Testis (tissue), 3 donors: ENCODE results near the gene LGR5. TPM values are rescaled to one million over a fixed set of nuclear protein-coding genes. Genes with fewer than 3 reads are reported as not detected.

Source experiments
- DNase-seq: peaks from one replicate; pipeline ENCODE4 v3.0.0-alpha.2; 2019
- H3K27ac ChIP-seq, 2 donors: fragments of 200-600 bp; sonication (generic); one replicate each; pipeline ENCODE4 v1.5.1; 2019
- H3K27me3 ChIP-seq: fragments of 200-600 bp; sonication (generic); one replicate; pipeline ENCODE4 v1.5.1; 2019
- H3K36me3 ChIP-seq: fragments of 200-600 bp; sonication (generic); one replicate; pipeline ENCODE4 v1.5.1; 2017; ENCODE audit warnings: low read depth; ENCODE audit errors: missing control alignments
- H3K4me1 ChIP-seq: fragments of 200-600 bp; sonication (generic); one replicate; pipeline ENCODE4 v1.5.1; 2019
- H3K4me3 ChIP-seq, 2 donors: fragments of 200-600 bp; sonication (generic); one replicate each; pipeline ENCODE4 v1.5.1; 2017 to 2019
- H3K9me3 ChIP-seq: fragments of 200-600 bp; sonication (generic); one replicate; pipeline ENCODE4 v1.5.1; 2017
- CTCF ChIP-seq, 3 experiments: fragments of 450-650 bp in 2 of 3; fragments of 200-600 bp in 1 of 3; sonication (generic) in 1 of 3; IDR thresholded peaks; one replicate each; pipeline ENCODE4 v1.5.1; 2016 to 2019; ENCODE audit warnings: antibody characterized with exemption in 3 of 3, mild to moderate bottlenecking in 2 of 3, moderate library complexity in 1 of 3
- POLR2A ChIP-seq: fragments of 450-650 bp; IDR thresholded peaks from one replicate; pipeline ENCODE4 v1.6.1; 2017; ENCODE audit warnings: antibody characterized with exemption, mild to moderate bottlenecking, moderate library complexity
- WGBS, 2 donors: methylation state at CpG; one replicate each; pipeline ENCODE4 v1.1.5; 2018; 5-methylcytosine and 5-hydroxymethylcytosine counted together
- intact Hi-C: fragments of 100-400 bp; cut with DNase I; formaldehyde crosslinking; loops from one replicate; pipeline ENCODE4 v1.15.1; 2023; ENCODE audit warnings: low total_unique reads
- polyA plus RNA-seq: library from polyadenylated mRNA; stranded (reverse); fragments of 350-450 nt; fragmentation: Illumina TruSeq; extraction: RNeasy Lipid Tissue Mini Kit (QIAGEN cat#74804); gene quantifications from one replicate; pipeline ENCODE4 v1.2.3, GENCODE V29; 2014; ENCODE audit warnings: low read depth, low replicate concordance; ENCODE audit not compliant: insufficient read depth
- total RNA-seq, 2 donors: library from RNA; depleted of rRNA; stranded (reverse); fragments of >200 nt; gene quantifications; one replicate each; pipeline ENCODE4 v1.2.3, GENCODE V29; 2016

The LGR5 gene
- total and polyA plus RNA-seq, 3 donors from 2014 or later: 0.25 to 0.39 (median 0.31) TPM

- H3K27ac ChIP-seq: no peak overlapping the region
- intact Hi-C loops: no loop called here
- WGBS, 2 donors: 76 to 82% methylated on average over 2 of the region's 2 CpGs
- no peak overlapping the region for H3K4me3 ChIP-seq
- TF ChIP-seq CTCF (IDR thresholded peaks at IDR 0.05) (no peak), POLR2A (no peak)
- H3K27me3 ChIP-seq: no peaks in the 10 kb centered on the region
- H3K9me3 ChIP-seq: no peaks in the 10 kb centered on the region
- DNase-seq: no peak
- no peaks in the 10 kb centered on the region for H3K4me1 ChIP-seq
- H3K36me3 ChIP-seq: no peaks in the 10 kb centered on the region
Observed at GRCh38 chr12:71582925-71583324, 143.3 kb downstream of the LGR5 start.

DNA sequence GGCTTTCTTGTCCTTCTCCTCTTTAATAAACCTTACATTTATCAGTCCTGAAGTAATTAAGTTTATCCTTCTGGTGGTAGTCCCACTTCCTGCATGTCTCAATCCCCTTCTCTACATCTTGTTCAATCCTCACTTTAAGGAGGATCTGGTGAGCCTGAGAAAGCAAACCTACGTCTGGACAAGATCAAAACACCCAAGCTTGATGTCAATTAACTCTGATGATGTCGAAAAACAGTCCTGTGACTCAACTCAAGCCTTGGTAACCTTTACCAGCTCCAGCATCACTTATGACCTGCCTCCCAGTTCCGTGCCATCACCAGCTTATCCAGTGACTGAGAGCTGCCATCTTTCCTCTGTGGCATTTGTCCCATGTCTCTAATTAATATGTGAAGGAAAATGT lies 144.8 kb downstream of the LGR5 start:
- Histone ChIP-seq H3K9me3 (no peaks in the 10 kb centered on the region), H3K4me1 (no peaks in the 10 kb centered on the region), H3K27ac (no peak overlapping the region), H3K36me3 (no peaks in the 10 kb centered on the region), H3K4me3 (no peak overlapping the region), H3K27me3 (no peaks in the 10 kb centered on the region)
- intact Hi-C loops: no loop called here
- DNase-seq: no peak
- WGBS, 2 donors: 86 to 90% methylated on average over 3 of the region's 3 CpGs
- TF ChIP-seq CTCF (IDR thresholded peaks at IDR 0.05): no peak
- TF ChIP-seq POLR2A: no peak

- no peak overlapping the region for H3K4me3 ChIP-seq
- TF ChIP-seq CTCF (IDR thresholded peaks at IDR 0.05) (no peak), POLR2A (no peak)
- H3K36me3 ChIP-seq: no peaks in the 10 kb centered on the region
- H3K4me1 ChIP-seq: no peaks in the 10 kb centered on the region
- H3K27me3 ChIP-seq: no peaks in the 10 kb centered on the region
- no peak for DNase-seq
- intact Hi-C loops: no loop called here
- no peak overlapping the region for H3K27ac ChIP-seq
- no peaks in the 10 kb centered on the region for H3K9me3 ChIP-seq
- WGBS, 2 donors: 55 to 66% methylated on average over 1 of the region's 1 CpG
Observed at GRCh38 chr12:71585218-71585617, 145.6 kb downstream of the LGR5 start.

- DNase-seq: no peak
- Histone ChIP-seq H3K4me1 (no peaks in the 10 kb centered on the region), H3K27ac (no peak overlapping the region), H3K27me3 (no peaks in the 10 kb centered on the region), H3K4me3 (no peak overlapping the region), H3K9me3 (no peaks in the 10 kb centered on the region), H3K36me3 (no peaks in the 10 kb centered on the region)
- 73 to 74% methylated on average over 2 of the region's 2 CpGs for WGBS, 2 donors
- intact Hi-C loops: no loop called here
- TF ChIP-seq POLR2A (no peak), CTCF (IDR thresholded peaks at IDR 0.05) (no peak)
Observed at GRCh38 chr12:71587012-71587411, 147.4 kb downstream of the LGR5 start.

DNA sequence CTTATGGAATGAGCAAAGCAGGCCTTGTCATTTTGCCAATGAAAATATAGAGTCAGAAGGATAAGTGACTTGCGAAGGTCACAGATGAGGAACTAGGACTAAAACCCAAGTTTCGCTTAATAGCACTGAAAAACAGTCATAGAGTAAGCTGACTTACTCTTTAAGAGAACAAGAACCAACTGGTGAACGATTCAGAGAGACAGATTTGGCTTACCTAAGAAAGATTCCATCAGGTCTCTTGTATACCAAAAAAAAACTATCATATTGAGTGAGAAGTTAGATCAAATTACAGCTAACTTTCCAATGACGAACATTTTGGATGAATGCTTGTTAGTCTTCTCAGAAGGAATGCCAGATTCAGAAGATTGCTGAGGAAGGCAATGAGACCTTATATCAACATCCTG lies 149.9 kb downstream of the LGR5 start:
- no peak for TF ChIP-seq CTCF (IDR thresholded peaks at IDR 0.05)
- no peak for TF ChIP-seq POLR2A
- H3K4me1 ChIP-seq: no peaks in the 10 kb centered on the region
- no peaks in the 10 kb centered on the region for H3K36me3 ChIP-seq
- no peak overlapping the region for H3K4me3 ChIP-seq
- 57 to 77% methylated on average over 4 of the region's 4 CpGs for WGBS, 2 donors
- intact Hi-C loops: no loop called here
- H3K27me3 ChIP-seq: no peaks in the 10 kb centered on the region
- DNase-seq: no peak
- H3K27ac ChIP-seq: no peak overlapping the region
- no peaks in the 10 kb centered on the region for H3K9me3 ChIP-seq
